CD4-positive, alpha-beta T cell treated with Interleukin-17A for 1 hour (primary cell): Measurements from ENCODE around the gene GGPS1.
A peak's percentile ranks its signal among the peaks of the same experiment; 100 is the strongest.
"Not testable (repeated sequence)": the region's sequence is repeated elsewhere in the genome, so short reads cannot be mapped to it uniquely, and the experiment has no call there.

Experiments used
- DNase-seq: peaks from one replicate; pipeline ENCODE4 v3.0.0-alpha.2; 2020

The GGPS1 gene

DNA sequence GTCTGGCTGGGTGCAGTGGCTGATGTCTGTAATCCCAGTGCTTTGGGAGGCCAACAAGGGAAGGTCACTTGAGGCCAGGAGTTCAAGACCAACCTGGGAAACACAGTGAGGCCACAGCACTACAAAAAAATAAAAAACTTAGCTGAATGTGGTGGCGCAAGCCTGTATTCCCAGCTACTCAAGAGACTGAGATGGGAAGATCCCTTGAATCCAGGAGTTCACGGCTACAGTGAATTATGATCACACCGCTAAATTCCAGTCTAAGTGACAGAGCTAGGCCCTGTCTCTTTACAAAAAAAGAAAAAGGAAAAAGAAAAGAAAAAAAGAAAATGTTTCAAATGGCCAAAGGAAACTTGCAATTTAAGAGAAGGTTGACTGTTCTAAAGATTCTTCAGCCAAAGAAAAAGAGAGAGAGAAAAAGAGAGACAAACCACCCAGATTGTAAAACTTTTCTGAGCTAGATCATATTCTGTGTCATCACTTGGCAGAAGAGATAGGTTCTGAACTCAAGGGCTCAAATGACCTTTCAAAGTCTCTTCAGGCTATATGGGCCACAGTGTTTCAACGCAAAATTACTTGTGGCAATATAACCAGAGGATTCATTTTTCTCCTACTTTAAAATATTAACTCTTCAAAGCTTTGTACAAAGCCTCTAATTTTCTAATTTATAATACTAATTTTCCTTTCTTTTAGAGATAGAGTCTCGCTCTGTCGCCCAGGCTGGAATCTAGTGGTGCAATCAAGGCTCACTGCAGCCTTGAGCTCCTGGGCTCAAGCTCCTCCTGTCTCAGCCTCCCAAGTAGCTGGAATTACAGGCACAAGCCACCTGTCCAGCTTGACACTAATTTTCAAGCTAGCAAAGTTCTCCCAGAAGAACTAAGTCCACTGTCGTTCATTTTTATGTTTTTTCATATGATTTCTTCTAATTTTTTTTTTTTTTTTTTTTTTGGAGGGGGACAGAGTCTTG lies 20.9 kb upstream of the GGPS1 start:
- no peak for DNase-seq

DNA sequence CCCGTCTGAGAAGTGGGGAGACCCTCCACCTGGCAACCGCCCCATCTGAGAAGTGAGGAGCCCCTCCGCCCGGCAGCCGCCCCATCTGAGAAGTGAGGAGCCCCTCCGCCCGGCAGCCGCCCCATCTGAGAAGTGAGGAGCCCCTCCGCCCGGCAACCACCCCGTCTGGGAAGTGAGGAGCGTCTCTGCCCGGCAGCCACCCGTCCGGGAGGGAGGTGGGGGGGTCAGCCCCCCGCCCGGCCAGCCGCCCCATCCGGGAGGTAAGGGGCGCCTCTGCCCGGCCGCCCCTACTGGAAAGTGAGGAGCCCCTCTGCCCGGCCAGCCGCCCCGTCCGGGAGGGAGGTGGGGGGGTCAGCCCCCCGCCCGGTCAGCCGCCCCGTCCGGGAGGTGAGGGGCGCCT lies 19.2 kb upstream of the GGPS1 start:
- not testable (repeated sequence) for DNase-seq

DNA sequence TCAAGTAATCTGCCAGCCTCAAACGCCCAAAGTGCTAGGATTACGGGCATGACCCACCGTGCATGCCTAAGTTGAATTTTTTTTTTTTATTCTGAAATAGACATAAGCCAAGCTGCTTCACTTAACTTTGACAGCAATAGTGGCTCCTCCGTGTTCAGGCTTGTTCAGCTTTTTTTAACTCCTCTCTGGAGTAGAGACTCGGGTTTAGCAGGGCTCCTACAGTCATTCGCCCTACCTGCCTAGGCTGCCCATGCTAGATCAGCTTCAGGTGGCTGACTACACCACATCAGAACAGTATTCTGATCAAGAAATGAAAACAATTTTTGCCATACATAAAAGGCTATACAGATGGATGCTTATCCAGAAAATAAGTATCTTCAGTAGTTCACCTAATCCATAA lies 15.1 kb upstream of the GGPS1 start:
- no peak for DNase-seq

DNA sequence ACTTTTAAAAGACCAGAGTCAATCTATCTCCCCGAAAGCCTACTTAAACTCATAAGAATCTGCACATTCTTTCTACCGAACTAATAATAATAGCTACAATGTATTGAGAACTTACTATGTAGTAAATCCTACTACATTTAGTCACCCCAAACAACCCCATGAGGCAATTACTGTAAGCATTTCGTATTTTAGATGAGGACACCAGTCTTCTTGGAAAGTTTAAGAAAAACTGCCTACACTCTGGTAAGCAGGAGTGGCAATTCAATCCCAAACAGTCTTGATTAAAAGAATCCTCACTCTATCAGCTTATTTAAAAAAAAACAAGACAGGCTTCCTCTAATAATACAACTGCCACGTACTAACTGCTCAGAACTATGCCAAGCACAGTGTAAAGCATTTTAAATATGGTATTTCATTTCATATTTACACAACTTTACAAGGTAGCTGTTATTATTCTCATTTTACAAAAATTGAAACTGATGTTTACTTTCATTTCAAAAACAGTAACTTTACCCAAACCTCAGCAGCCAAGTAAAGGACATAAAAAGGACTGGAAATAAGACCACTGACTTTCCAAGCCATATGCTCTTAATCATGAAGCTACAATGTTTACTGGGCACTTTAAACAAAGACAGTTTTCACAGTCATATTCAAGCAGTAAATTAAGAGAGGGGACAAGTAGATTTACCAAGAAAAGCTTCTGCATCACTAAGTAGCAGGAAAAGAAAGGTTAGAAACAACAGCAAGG lies 14.3 kb upstream of the GGPS1 start:
- no peak for DNase-seq

DNA sequence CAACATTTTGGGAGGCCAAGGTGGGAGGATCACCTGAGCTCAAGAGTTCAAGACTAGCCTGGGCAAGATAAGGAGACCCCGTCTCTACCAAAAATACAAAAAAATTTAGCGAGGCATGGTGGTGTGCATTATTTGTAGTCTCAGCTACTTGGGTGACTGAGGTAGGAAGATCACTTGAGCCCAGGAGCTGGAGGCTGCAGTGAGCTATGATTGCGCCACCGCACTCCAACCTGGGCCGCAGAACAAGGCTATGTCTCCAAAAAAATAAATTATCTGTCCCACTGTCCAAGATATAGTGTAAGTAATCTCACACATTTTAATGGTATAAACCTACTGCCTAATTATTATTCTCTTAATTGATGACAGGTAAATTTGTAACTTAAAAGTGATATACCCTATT lies 13.2 kb upstream of the GGPS1 start:
- no peak for DNase-seq

DNA sequence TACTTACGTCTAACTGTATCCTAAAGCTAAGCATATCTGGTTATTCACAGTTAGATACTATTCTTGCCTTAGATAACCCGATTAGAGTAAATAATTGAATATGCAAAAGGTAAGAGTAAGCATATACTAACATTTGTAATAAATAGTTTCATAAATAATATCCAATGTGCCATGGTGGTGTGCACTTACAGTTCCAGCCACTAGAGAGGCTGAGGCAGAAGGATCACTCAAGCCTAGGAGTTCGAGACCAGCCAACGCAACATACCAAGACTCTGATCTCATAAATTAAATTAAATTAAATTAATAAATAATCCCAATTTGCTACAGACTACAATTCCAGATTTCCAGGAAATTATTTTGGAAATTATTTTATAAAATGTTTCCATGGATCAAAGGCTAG lies 12.6 kb upstream of the GGPS1 start:
- DNase-seq = no peak

DNA sequence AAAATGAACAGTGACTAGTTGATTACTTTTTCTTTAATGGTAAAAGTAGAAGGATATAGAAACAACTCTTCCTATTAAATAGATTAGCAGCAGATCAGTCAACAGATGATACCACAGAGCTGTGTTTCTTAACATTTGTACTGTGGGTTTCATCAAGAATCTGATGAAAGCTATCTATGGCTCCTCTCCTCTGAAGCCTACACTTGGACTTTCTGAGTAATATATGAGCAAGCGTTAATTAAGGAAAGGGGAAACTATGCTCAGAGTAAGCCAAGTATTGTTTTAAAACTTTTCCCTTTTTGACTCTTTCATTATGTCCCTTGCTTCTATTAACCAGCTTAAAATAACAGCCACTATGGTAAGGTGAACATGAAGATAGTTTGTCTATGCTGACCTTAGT lies 11.2 kb upstream of the GGPS1 start:
- DNase-seq = no peak

DNA sequence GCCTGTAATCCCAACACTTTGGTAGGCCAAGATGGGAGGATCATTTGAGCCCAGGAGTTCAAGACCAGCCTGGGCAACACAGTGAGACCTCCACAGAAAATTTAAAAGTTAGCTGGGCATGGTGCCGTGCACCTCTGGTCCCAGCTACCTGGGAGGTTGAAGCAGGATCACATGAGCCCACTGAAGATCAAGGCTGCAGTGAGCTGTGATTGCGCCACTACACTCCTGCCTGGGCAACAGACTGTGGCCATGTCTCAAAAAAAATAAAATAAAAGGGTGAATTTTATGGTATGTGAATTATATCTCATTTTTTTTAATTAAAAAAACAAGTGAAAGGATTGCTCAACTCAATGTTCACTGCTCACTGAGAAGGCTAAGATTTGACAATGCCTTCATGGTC lies 9.1 kb upstream of the GGPS1 start:
- no peak for DNase-seq

DNA sequence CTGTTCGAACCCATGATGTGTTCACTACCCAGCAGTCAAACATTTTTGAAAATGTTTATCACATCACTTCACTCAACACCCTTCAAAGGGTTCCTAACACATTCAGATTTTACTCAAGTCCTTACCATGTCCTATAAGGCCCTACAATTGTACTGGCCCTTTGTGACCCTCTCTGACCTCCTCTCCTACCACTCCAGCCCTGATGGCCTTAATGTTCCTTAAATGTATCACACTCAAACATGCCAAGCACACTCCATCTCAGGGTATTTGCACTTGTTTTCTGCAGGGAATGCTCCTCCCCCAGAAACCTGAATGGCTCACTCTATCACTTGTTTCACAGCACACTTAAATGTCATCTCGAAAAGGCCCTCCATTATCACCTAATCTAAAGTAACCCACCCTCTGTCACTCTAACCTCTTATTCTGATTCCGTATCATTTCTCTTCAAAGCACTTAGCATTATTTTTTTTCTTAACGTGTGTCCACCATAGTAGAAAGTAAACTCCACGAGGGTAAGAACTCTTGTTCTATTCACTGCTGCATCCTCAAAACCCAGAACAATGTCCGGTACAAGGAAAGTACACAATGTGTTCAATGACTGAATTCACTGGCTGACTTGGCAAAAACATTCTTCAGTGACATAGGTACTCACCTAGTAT lies 7.7 kb upstream of the GGPS1 start:
- no peak for DNase-seq

DNA sequence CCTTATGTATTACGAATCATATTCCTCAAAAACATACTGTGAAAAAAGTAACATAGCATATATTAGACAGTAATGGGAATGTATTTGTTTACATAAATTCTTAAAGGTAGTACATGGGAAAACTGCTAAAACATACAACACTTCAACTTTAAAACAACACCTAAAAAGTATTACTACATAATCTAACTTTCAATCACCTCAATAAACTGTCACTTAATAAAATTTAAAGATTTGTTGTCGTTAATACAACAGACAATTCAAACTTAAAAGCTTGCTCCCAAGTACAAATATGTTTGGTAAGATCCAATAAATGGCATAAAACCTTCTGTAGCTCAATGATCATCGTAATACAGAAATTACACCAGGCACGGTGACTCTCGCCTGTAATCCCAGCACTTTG lies 4.1 kb upstream of the GGPS1 start:
- no peak for DNase-seq

DNA sequence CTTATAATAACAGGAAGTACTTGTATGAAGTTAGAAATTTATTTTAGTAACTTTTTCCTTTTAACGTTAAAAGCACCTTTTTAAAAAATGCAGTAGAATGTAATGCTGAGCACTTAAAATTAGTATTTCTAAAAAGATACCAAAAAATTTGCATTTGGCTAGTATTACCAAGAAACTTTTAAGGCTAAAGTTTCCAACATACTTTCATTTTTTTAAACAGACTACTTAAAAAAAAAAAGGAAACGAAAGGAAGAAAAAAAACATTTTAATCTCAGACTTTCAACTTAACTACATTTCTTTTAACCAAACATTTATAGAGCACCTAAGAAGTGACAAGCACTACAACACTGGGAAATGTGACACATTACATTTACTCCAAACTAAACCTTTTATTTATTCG lies 3.2 kb upstream of the GGPS1 start:
- DNase-seq = no peak

DNA sequence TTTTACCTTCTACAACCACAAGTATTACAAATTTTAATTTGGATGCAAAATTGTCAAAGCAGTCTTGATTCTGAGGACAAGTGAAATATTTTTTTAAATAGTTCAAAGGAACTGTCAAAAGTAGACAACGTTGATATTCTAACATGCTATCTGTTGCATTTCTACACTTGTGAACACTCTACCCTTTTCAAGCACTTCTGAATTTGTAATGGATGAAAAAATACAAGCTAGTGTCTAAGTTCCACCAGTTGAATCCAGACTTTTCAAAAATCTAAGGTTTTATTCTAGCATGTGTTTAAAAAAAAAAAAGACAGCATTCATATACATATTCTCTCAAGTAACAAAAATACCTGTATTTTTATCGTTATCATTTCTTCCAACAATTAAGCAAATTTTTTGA lies 2.5 kb upstream of the GGPS1 start:
- no peak for DNase-seq

DNA sequence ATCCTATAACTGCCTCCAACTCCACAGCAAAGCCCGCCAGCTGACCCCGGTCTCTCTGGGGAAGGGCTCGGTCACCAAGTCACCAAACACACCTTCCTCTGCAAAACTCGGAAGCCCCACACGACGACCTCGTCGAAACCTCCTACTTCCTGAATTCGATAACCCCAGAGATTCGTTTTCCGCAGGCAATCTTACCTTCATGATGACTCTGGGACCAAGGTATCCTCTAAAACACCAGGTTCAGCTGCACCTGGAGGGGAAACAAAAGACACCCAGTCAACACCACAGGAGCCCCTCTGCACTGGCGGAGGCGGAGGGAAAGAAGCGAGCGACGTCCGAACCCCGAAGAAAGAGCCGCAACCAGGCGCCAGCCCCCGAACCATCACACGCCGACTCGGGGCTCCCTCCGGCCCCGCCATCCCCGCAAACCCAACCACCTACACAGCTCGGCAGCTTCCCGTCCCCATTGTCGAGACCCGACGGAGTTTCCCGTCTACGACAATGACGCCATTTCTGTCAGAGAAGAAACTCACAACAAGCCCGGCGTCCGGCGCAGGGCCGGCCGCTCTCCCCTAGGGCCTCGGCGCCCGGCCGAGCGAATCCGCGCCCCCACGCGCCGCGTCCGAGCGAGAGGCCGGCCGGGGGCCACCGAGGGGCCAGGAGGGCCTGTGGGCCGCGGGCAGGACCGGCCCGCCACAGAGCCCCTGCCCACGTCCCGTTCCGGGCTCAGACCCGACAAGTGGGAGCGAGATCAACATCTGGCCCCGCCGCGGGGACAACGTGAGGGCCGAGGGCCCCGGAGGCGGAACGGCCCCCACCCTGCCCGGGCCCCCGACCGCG lies 1.4 kb upstream of the GGPS1 start:
- peak; percentile 76 for DNase-seq

DNA sequence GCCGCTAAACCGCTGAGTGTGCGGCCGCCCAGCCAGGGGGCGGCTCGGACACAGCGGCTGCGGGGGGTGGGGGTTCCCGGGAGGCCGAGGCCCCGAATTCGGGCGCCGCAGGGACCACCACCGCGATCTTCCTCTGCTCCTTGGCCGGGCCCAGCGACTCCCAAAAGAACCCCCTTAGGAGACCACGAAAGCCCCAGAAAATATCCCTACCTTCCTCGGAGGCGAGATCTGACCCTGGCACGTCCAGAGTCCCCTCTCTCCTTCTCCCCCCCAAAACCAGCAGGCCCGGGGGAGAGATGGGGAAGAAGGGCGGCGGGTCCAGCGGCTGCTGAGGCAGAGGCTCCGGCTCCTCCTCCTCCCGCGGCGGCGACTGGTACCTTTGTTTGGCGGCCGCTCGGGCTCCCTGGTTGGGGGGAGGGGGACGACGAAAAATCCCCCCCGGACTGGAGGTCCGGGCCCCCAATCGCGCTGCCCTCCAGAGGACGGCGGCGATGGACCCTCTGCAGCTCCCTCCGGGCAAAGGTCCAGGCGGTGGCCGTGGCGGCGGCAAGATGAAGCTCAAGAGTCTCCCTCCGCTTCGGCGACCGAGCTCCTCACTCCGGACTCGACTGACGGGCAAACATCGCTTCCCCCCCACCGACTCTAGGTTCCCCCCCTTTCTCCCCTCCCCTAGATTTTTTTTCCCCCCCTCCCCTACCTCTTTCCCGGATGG lies 655 bp upstream of the GGPS1 start, which contains the start of gene ARID4B:
Gene ARID4B (minus strand): TSS at position 621 of the 712 bp plus-strand sequence. CDS start 1,260 bp downstream, outside the sequence.
- DNase-seq = no peak

DNA sequence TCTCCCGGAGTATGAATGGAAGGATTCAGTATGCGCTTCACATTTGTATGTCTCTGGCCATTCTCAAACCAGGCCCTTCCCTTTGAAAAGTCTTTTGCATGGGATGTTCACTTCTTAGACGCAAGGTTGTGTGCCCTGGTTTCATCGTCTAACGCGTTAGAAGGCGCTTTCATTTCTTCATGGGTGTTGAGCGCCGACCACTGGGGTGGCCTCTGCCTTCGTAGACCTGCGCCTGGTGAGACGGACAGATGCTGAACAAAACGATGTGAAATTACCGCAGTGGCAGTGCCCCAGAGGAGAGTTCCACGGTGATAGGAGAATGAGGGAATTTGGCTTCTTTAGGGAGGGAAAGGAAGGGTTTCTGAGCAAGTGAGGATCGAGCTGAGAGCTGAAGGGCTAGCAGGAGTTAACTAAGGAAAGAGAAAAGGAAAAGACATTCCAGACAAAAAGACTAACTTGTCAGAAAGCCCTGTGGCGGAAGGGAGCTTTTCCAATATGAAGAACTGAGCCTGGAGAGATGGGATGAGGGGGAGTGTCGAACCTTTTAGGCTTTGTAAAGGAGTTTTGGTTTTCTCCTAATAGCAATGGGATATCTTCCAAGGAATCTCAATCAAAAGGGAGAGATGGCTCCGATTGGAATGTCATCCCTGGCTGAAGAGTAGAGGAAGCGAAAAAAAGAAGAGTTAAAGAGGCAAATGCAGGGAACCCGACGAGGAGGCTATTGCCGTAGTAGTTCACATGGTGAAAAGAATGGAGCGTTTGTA lies 951 bp downstream of the GGPS1 start:
- peak; percentile 74 for DNase-seq

DNA sequence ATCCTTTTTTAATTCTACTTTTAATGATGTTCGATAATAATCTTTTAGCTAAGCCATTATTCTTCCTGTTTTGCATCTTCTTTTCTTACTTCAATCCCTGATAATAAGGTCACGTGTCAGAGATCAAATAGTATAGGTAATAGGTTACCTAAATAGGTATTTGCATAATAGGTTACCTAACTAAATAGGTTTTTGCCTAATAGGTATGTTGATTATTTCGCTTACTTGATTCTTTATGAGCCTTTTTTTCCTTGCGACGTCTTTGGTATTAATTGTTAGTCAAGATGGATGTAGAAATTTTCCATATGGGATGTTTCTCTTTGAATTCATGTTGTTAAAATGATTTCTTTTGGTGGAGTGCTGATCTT lies 2.5 kb downstream of the GGPS1 start:
- DNase-seq = no peak

DNA sequence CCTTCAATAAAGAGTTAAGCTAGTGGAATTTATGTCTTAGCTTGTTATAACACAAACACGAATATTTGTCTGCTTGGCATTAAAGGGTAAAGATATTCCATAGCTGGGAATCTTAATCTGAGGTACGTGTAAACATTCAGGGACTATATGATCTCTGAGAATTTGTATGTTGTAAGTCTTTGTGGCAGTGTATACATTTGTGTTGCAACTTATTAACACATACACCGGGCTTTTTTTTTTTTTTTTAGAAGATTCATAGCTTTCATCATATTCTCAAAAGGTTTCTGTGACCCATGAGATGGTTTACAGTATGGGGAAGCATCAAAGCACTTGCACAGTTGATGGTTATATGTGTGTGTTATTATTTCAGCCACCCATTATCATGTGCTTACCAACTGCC lies 3.0 kb downstream of the GGPS1 start:
- DNase-seq = no peak

DNA sequence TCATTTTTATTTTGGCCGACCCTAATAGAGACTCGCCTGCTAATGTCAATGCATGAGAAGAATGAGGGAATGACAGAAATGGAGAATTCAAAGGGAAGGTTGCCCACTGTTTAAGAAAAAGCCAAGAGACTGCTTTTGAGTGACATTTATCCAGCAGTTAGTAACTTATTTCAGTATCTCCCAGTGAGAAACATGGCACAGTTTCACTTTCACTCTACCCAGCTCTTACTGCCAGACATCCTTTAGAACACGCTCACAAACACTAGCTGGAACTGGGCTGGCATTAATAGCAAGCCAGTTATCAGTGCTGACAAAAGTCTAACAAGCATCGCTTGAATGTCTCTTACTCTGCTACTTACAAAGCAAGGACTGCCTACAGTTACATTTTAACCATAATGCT lies 8.5 kb downstream of the GGPS1 start:
- peak; percentile 66 for DNase-seq

DNA sequence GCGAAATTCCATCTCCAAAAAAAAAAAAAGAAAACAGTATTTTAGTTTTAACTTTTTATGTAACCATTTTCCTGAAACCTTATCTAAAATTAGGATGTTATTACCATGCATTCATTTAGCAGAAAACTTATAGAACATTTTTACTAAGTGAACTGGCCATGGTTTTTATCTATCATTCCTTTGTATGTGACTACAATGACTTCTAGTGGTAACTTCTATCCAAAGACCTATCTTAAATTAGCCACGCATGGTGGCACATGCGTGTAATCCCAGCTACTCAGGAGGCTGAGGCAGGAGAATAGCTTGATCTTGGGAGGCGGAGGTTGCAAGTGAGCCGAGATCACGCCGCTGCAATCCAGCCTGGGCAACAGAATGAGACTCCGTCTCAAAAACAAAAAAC lies 11.4 kb downstream of the GGPS1 start:
- no peak for DNase-seq

DNA sequence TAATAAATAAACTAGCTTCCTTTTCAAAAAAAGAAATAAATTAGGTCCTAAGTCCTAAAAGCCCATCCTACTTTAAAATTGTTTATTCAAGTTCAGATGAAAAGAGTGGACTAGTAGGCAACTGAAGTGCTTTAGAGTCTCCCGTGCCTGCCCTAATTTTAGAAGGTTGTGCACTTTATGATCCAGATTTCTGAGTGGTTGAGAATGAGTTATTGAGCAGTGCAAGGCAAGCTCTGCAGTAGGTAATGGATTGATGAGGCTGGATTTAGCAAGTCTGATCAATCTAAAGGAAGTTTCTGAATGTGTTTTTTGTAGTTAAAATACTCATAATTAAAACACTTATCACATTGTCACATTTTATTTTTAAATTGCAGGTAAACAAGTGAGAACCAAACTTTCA lies 13.0 kb downstream of the GGPS1 start:
- no peak for DNase-seq

DNA sequence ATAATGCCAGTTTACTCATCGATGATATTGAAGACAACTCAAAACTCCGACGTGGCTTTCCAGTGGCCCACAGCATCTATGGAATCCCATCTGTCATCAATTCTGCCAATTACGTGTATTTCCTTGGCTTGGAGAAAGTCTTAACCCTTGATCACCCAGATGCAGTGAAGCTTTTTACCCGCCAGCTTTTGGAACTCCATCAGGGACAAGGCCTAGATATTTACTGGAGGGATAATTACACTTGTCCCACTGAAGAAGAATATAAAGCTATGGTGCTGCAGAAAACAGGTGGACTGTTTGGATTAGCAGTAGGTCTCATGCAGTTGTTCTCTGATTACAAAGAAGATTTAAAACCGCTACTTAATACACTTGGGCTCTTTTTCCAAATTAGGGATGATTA lies 13.7 kb downstream of the GGPS1 start:
- DNase-seq = no peak
